Activated naive CD8-positive, alpha-beta T cell treated with anti-CD3 and anti-CD28 coated beads, Interleukin-2, amount 50 U/mL, for 24 hours (primary cell): ENCODE results near the gene CBX7.

ENCODE experiments used
- ATAC-seq: fragments of 150-1000 bp; cut with Tn5 transposase; one replicate; pipeline ENCODE4 v1.10.0; 2021
- DNase-seq: peaks from one replicate; pipeline ENCODE4 v3.0.0; 2021
- H3K27ac Mint-ChIP-seq: one replicate; pipeline ENCODE4 v1.8.0; 2021; ENCODE audit warnings: mild to moderate bottlenecking, mixed read lengths
- H3K27me3 Mint-ChIP-seq: one replicate; pipeline ENCODE4 v1.8.0; 2021; ENCODE audit warnings: mixed read lengths
- H3K36me3 Mint-ChIP-seq: one replicate; pipeline ENCODE4 v1.8.0; 2021; ENCODE audit warnings: low read depth, mixed read lengths
- H3K4me1 Mint-ChIP-seq: one replicate; pipeline ENCODE4 v1.8.0; 2021; ENCODE audit warnings: mixed read lengths
- H3K4me3 Mint-ChIP-seq: one replicate; pipeline ENCODE4 v1.8.0; 2021; ENCODE audit warnings: mild to moderate bottlenecking, moderate library complexity, mixed read lengths
- H3K9me3 Mint-ChIP-seq: one replicate; pipeline ENCODE4 v1.8.0; 2021; ENCODE audit warnings: mixed read lengths

The CBX7 gene

DNA sequence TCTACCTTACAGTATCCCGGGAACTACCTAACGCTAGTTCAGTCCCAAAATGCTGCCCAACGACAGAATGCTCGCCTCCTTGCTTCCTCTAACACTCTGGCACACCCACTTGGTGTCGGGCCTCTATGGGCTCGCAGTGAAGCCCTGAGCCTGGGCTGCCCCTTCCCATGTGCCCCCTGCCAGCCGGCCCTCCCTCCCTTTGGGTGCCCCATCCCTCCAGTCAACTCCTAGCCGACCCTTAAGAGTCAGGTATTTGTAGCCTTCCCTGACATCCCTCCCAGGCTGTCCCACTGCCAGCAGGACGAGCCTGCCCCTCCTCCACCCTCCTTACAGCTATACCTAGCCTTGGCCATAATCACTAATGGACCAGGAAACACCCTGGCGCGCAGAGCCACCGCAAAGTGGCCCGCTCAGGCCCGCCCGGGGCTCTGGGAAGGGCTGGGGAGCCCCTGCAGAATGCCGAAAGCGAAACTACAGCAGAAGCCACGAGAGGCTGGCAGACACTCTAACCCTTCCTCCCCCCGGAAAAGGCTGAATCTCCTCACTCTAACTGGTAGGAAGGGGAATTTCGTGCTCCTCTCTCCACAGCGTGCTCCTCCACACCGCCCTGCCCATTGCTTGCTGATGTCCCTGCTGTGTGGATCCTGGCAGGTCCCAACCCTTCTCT is 8.2 kb downstream of the CBX7 start:
- no peaks in the 10 kb centered on the region for H3K36me3 Mint-ChIP-seq
- peak; percentile 78 for ATAC-seq
- H3K4me1 Mint-ChIP-seq = peaks cover 33% of the 10 kb centered on the region
- H3K27ac Mint-ChIP-seq = peak overlapping the region; percentile 87
- peak; percentile 63 for DNase-seq
- no peaks in the 10 kb centered on the region for H3K27me3 Mint-ChIP-seq
- H3K9me3 Mint-ChIP-seq = no peaks in the 10 kb centered on the region
- H3K4me3 Mint-ChIP-seq = peak overlapping the region; percentile 94

DNA sequence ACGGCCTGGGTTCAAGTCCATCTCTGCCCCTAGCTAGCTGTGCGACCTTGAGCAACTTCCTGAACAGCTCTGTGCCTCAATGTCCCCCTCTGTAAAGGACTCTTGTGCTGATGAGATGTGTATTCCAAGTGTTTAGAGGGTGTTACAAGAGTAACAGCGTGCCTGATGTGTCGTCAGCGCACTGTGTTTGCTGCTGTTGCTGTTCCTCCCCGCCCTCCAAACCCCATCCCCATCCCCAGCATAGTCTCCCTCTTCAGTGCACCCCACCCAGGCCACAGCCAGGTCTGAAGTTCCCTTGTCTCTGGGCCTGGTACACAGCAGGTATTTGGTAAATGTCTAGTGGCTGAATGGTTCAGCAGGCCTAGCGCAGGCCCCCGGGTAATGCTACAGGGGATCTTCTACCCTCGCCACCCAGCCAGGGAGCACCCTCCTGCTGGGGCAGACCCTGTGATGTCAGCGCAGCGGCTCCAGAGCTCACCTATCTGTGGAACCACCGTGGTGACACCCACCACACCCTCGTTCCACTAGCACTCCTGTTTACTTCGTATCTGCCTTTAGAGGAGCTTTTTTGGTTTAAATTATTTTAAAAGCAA is 10.3 kb downstream of the CBX7 start:
- no peaks in the 10 kb centered on the region for H3K27me3 Mint-ChIP-seq
- ATAC-seq (no peak), DNase-seq (no peak)
- H3K4me3 Mint-ChIP-seq = no peak overlapping the region
- H3K4me1 Mint-ChIP-seq = peaks cover 18% of the 10 kb centered on the region
- H3K9me3 Mint-ChIP-seq = no peaks in the 10 kb centered on the region
- no peak overlapping the region for H3K27ac Mint-ChIP-seq
- H3K36me3 Mint-ChIP-seq = no peaks in the 10 kb centered on the region

DNA sequence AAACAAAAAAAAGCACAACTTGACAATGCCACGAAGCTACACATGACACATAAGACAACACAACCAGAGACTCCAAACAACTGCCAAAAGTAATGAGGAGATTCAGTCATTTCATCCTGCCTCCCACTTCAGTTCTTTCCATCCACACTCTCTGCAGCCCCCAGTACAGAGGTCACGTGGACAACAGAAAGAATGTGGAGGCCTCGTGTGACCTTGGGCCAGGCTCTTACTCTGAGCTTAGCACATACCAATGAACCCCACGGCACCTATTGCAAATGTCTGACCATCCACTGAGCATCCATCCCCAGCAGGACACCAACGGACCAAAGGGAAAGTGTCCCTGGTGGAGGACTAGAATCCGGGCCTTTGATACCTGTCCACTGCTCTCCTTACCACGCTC is 12.5 kb downstream of the CBX7 start:
- ATAC-seq (no peak), DNase-seq (no peak)
- Mint-ChIP-seq H3K36me3 (no peaks in the 10 kb centered on the region), H3K27me3 (no peaks in the 10 kb centered on the region), H3K4me3 (no peak overlapping the region), H3K9me3 (no peaks in the 10 kb centered on the region), H3K27ac (no peak overlapping the region), H3K4me1 (peaks cover 7% of the 10 kb centered on the region)

DNA sequence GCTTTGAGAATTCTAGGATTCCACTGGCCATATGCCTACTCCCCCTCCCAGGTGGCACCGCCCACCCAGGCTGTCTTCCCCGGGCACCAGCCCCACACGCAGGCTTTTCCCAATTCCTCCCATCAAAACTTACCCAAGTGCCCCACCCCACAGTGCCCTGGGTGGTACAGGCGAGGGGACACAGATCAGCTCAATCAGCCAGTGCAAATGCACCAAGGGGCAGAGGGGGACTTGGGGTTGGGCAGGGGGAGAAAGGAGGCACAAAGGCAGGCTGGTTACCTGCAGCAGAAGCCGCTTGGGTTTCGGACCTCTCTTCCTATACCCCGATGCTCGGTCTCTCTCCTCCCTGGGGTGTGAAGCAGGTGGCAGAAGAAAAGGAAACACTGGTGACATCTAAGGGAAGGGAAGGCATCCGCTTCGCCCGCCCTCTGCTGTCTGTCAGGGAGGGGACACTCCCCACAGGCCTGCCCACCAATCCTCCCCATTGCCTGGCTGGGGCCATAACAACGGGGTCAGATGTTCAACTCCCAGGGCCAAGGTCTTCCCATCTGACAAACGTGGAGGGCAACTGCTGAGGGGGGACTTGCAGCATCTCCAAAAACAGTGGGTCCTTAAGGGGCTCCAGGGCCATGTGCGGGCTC is 14.0 kb downstream of the CBX7 start:
- H3K4me3 Mint-ChIP-seq = no peak overlapping the region
- H3K4me1 Mint-ChIP-seq = no peaks in the 10 kb centered on the region
- ATAC-seq (no peak), DNase-seq (no peak)
- no peak overlapping the region for H3K27ac Mint-ChIP-seq
- no peaks in the 10 kb centered on the region for H3K27me3 Mint-ChIP-seq
- no peaks in the 10 kb centered on the region for H3K9me3 Mint-ChIP-seq
- H3K36me3 Mint-ChIP-seq = no peaks in the 10 kb centered on the region

DNA sequence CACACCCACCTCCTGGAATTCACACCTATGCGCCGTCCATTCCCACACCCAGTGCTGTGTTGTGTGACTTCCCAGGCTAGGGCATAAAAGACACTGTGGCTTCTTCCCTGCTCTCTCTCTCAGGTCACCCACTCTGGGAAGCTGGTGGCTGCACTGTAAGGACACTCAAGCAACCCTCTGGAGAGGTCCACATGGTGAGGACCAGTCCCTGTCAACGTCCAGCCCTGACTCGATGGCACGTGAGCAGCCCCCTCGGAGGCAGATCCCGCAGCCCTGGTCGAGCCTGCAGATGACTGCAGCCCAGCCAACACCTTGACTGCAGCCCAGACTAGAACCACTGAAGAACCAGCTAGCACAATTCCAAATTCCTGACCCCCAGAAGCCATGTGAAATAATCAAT is 16.2 kb downstream of the CBX7 start:
- DNase-seq (no peak), ATAC-seq (no peak)
- no peak overlapping the region for H3K4me3 Mint-ChIP-seq
- no peaks in the 10 kb centered on the region for H3K9me3 Mint-ChIP-seq
- peaks cover 2% of the 10 kb centered on the region for H3K4me1 Mint-ChIP-seq
- H3K36me3 Mint-ChIP-seq = no peaks in the 10 kb centered on the region
- H3K27me3 Mint-ChIP-seq = no peaks in the 10 kb centered on the region
- H3K27ac Mint-ChIP-seq = no peak overlapping the region

DNA sequence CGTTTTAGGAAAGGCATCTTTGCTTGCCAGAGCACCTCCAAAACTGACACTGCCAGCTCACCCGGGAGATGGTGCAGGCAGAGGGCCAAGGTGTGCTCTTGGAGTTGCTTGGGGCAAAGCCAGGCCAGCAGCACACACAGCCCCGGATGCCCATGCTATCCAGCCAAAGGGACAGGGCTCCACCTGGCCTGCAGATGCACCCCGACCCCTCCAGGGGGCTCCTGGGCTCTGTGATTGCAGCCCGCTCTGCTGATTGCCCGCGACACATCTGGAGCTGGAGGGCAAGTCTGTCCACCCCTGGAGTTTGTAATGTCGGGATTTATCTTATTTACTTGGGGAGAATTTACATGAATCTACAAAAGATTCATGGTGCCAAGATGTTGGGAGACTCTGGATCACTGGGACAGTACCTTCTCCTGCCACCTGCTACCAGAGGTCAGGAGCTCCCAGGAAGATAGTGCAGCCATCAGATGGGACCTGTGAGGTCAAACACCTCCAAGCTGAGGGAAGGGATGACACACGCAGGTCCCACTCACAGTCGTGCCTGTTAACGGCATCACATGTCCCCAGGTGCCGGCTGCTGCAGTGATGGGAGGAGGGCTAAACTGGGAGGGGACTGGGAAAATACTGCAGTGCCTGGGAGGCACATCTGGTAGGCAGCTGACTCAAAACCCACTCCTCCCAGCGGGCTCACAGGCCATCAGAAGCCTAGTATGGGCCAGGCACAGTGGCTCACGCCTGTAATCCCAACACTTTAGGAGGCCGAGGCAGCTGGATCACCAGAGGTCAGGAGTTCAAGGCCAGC is 17.2 kb downstream of the CBX7 start:
- peak; percentile 66 for DNase-seq

DNA sequence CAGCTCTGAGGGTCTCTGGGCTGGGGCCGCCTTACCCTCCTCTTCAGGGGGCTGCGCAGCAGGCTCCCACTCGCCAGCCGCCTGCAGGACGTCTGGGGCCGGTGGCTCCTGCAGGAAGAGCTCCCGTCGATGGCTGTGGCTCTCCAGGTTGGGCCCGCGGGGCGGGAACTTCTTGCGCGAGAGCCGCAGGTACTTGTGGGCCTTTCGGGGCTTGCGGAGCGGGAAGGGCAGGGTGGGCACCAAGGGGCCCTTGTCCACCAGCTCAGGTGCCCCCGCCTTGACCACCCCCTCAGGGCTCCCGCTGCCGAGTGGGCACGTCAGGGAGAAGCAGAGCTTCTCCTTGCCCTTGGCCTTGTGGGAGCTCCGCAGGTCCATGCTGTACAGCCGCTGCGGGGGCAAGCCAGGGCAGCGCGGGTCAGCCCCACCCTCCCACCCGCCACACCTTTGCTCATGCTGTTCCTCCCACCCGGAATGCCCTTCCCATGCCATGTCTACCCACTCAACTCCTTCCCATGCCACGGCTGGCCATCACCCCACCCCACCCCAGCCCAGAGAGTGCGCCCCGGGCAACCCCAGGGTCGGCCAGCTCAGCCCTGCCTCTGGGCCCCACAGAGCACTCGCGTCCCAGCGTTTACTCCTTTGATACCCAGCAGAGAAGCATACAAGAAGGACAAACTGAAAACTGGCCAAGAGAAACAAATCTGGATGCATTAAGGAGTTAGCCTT is 18.0 kb downstream of the CBX7 start:
- DNase-seq (no peak), ATAC-seq (no peak)
- Mint-ChIP-seq H3K4me3 (no peak overlapping the region), H3K27me3 (no peaks in the 10 kb centered on the region), H3K36me3 (no peaks in the 10 kb centered on the region), H3K9me3 (no peaks in the 10 kb centered on the region), H3K27ac (no peak overlapping the region), H3K4me1 (peaks cover 2% of the 10 kb centered on the region)

More for the DNA sequence above, 17.2 kb downstream of the CBX7 start:
- H3K36me3 Mint-ChIP-seq = no peaks in the 10 kb centered on the region
- H3K9me3 Mint-ChIP-seq = no peaks in the 10 kb centered on the region
- H3K27me3 Mint-ChIP-seq = no peaks in the 10 kb centered on the region
- no peak overlapping the region for H3K27ac Mint-ChIP-seq
- no peak overlapping the region for H3K4me3 Mint-ChIP-seq
- H3K4me1 Mint-ChIP-seq = peaks cover 2% of the 10 kb centered on the region
- peak; percentile 65 for ATAC-seq

DNA sequence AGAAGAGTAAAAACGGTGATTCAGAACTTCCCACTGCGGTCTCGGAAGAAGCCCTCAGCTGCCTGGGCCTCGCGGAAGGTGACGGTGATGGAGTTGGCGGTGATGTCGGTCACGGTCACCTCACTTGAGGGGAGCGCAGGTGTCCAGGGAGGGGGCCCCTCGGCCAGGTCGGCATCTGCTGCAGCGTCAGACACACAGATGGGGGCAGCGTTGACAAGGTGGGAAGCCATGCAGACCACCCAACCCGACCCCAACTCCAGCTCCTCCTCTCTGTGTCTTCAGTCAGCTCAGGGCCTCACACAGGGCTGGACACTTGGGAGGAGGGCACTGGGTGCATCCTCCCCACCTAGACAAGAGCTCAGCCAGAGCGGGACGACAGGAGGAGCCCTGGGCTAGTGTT is 18.6 kb downstream of the CBX7 start:
- Mint-ChIP-seq H3K36me3 (no peaks in the 10 kb centered on the region), H3K27ac (no peak overlapping the region), H3K27me3 (no peaks in the 10 kb centered on the region), H3K4me3 (no peak overlapping the region), H3K4me1 (peaks cover 2% of the 10 kb centered on the region), H3K9me3 (no peaks in the 10 kb centered on the region)
- DNase-seq (no peak), ATAC-seq (no peak)

DNA sequence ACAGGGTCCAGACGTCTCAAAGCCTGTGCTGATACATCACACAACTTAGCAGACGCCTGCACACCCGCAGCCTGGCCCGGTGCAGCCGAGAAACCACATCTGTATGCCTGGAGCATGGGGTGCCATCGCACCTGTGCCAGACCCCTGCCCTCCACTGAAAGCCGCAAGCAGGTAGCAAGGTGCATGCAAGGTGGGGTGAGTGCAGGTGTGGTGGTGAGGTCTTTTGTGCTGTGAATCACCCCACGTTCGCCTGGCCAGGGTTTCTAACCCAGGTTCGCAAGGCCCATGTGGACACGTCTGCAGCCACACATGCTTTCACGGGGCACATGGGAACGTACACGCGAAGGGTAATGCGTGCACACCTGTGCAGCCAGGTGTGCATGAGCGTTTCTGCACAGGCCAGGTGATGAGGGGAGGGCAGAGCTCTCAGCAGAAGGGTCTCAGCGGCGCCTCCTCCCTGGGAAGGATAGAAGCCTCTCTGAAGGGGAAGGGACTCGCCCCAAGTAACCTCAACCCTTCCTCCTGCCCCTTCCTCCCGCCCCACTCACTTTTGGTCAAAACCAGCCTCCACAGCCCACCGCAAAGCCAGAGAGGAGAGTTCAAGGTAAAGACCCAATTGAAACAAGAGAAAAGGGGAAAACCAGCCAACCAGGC is 19.5 kb downstream of the CBX7 start:
- DNase-seq = no peak
- Mint-ChIP-seq H3K36me3 (no peaks in the 10 kb centered on the region), H3K4me1 (peaks cover 2% of the 10 kb centered on the region), H3K4me3 (no peak overlapping the region), H3K27ac (no peak overlapping the region), H3K9me3 (no peaks in the 10 kb centered on the region), H3K27me3 (no peaks in the 10 kb centered on the region)
- ATAC-seq = no peak

DNA sequence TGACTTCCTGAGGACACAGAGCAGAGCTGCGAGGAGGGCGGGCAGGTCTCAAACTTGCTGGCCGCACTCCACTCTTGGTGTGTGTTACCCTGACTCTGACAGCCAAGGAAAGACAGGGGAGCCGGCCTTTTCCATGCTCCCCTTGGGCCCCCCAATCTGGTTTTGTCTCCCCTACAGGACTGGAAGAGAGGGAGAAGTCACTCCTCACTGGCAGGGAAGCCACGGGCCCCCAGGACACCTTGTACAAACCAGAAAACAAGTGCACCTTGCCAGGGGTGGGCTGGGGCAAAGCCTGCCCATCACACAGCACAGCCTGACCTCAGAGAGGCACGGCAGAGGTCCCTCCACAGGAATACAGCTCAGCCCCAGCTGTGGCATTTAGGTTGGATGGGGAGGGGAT is 20.2 kb downstream of the CBX7 start:
- H3K9me3 Mint-ChIP-seq = no peaks in the 10 kb centered on the region
- H3K36me3 Mint-ChIP-seq = no peaks in the 10 kb centered on the region
- peaks cover 2% of the 10 kb centered on the region for H3K4me1 Mint-ChIP-seq
- no peak overlapping the region for H3K4me3 Mint-ChIP-seq
- ATAC-seq = no peak
- H3K27ac Mint-ChIP-seq = no peak overlapping the region
- DNase-seq = no peak
- H3K27me3 Mint-ChIP-seq = no peaks in the 10 kb centered on the region

DNA sequence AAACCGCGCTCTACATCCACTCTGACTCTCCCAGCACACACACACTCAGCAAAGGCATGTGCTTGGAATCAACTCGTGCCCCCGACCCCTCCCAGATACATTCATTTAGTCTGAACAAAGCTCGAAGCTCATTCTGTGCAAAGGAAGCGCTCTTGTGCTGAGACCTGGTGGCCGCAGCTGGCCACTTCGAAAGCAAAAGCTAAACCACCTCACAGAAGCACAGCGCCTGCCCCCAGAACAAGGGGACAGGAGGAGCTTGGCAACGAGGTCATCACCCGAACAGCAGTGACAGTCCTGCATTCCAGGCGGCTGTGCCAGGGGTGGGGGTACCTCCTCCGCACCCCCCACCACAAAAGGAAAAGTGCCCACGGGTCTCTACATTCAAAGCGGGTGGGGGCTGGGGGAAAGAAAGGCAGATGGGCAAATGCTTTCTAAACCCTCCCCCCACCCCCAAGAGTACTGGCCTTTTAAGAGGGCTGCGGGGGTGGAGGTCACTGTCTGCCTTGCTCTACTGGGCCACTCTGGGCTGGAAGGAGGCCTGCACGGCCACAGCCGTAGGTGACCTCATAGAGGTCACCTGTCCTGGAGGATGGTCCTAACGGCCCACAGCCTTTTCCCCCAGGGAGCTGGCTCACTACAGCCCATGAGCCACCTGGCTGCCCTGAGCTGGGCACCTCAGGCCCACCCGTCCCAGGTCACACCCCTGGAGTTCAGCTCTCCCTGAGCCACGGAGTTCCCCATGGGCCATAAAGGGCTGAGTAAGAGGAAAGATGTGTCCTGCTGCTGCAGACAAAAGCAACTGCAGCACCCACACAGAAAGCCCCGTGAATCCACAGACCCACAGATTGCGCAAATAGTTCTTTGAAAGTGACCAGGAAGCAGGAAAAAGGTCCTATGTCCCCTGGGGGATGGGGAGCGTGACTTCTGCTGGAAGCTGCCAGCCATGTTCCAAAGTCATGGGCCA is 21.3 kb downstream of the CBX7 start:
- H3K4me1 Mint-ChIP-seq = peaks cover 2% of the 10 kb centered on the region
- no peak overlapping the region for H3K4me3 Mint-ChIP-seq
- no peaks in the 10 kb centered on the region for H3K9me3 Mint-ChIP-seq
- H3K36me3 Mint-ChIP-seq = no peaks in the 10 kb centered on the region
- ATAC-seq = no peak
- H3K27me3 Mint-ChIP-seq = no peaks in the 10 kb centered on the region
- no peak overlapping the region for H3K27ac Mint-ChIP-seq
- DNase-seq = no peak

DNA sequence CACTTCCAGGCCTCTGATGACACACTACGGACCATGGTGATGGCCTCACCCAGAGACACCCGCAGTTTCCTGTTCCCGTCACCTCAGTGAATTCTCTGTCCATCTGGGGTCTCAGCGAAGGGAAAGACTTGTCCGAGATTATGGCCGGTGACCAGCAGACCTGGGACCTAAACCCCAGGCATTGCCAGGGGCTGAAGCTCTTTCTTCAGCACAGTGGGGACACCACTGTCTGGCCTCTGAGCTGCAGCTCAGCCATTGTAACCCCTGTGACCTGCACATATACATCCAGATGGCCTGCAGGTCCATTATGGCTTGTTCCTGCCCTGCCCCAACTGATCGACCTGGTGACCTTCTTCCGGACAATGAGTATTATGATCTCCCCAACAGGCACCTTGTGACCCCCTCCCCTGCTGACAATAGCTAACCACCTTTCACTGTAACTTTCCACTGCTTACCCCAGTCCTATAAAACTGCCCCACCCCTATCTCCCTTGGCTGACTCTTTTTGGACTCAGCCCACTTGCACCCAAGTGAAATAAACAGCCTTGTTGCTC is 22.3 kb downstream of the CBX7 start:
- DNase-seq = no peak
- H3K4me1 Mint-ChIP-seq = peaks cover 2% of the 10 kb centered on the region
- no peaks in the 10 kb centered on the region for H3K36me3 Mint-ChIP-seq

DNA sequence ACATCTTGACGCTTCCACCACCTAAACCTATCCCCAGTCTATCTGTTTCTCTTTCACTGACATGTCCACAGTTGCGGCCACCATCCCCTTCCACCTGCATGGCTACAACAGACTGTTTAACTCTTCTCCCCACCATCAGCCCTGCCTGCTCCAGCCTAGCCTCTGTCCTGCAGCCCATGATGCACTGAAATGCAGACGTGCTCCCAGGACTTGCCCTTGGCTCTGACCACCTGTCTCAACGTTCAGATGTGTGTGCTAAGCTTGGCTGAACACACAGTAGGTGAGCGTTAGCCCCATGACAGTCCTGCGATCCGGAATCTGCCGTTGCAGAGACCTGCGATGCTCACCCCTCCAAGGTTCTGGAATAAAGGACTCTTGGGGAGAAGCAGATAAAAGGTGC is 22.7 kb downstream of the CBX7 start:
- Mint-ChIP-seq H3K9me3 (no peaks in the 10 kb centered on the region), H3K27ac (no peak overlapping the region)

More for the DNA sequence above, 22.3 kb downstream of the CBX7 start:
- no peak overlapping the region for H3K27ac Mint-ChIP-seq
- H3K9me3 Mint-ChIP-seq = no peaks in the 10 kb centered on the region
- H3K27me3 Mint-ChIP-seq = no peaks in the 10 kb centered on the region
- H3K4me3 Mint-ChIP-seq = no peak overlapping the region
- no peak for ATAC-seq

More for the DNA sequence above, 22.7 kb downstream of the CBX7 start:
- no peak for DNase-seq
- Mint-ChIP-seq H3K4me1 (peaks cover 2% of the 10 kb centered on the region), H3K36me3 (no peaks in the 10 kb centered on the region), H3K27me3 (no peaks in the 10 kb centered on the region), H3K4me3 (no peak overlapping the region)
- ATAC-seq = no peak
